Ishikawa (cell line): ENCODE results near the gene ALKBH8.

ENCODE experiments used
- REST ChIP-seq: IDR thresholded peaks from 2 replicates; pipeline ENCODE4 v1.6.1; 2012; ENCODE audit warnings: low read depth, mild to moderate bottlenecking
- USF1 ChIP-seq: IDR thresholded peaks from 2 replicates; pipeline ENCODE4 v1.6.1; 2012

- TF ChIP-seq REST (no peak), USF1 (no peak)
Observed at GRCh38 chr11:107562647-107563208, 2.8 kb downstream of the ALKBH8 start.
